ENCODE measurements around the gene COL11A2. TPM values are rescaled to one million over a fixed set of nuclear protein-coding genes. Genes with fewer than 3 reads are reported as not detected.
A peak's percentile ranks its signal among the peaks of the same experiment; 100 is the strongest.

The COL11A2 gene
- total and polyA plus RNA-seq, 2 of the 13 experiments (the other 11 are each of a cell fraction or from before 2014, with no cell fraction given): 0.55 TPM

GRCh38 chr6:33199687-33200218 lies 7.5 kb upstream of the COL11A2 start (continued):
- TF ChIP-seq ZBTB20 (CRISPR knock-in tag; IDR thresholded peaks at IDR 0.05; ENCODE audit: borderline replicate concordance, low read depth): no peak; the same call in 1 of the 2 replicates
- TF ChIP-seq, protein P1, sequence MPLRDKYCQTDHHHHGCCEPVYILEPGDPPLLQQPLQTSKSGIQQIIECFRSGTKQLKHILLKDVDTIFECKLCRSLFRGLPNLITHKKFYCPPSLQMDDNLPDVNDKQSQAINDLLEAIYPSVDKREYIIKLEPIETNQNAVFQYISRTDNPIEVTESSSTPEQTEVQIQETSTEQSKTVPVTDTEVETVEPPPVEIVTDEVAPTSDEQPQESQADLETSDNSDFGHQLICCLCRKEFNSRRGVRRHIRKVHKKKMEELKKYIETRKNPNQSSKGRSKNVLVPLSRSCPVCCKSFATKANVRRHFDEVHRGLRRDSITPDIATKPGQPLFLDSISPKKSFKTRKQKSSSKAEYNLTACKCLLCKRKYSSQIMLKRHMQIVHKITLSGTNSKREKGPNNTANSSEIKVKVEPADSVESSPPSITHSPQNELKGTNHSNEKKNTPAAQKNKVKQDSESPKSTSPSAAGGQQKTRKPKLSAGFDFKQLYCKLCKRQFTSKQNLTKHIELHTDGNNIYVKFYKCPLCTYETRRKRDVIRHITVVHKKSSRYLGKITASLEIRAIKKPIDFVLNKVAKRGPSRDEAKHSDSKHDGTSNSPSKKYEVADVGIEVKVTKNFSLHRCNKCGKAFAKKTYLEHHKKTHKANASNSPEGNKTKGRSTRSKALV (CRISPR knock-in tag; IDR thresholded peaks at IDR 0.05): no peak
- TF ChIP-seq ZFYVE20 (CRISPR knock-in tag; IDR thresholded peaks at IDR 0.05; ENCODE audit: borderline replicate concordance, low read depth): no peak
- peak; percentile 80; the same call in 1 of the 2 replicates for TF ChIP-seq MYC (CRISPR knock-in tag; IDR thresholded peaks at IDR 0.05; ENCODE audit: borderline replicate concordance)
- no peak for TF ChIP-seq GFI1 (CRISPR knock-in tag; IDR thresholded peaks at IDR 0.05; ENCODE audit: borderline replicate concordance)
- no peak for TF ChIP-seq MAF1 (CRISPR knock-in tag; IDR thresholded peaks at IDR 0.05; ENCODE audit: borderline replicate concordance)
- no peak for TF ChIP-seq ZFP36L2 (CRISPR knock-in tag; IDR thresholded peaks at IDR 0.05)
- TF ChIP-seq ZBTB33 (CRISPR knock-in tag; IDR thresholded peaks at IDR 0.05): no peak
- TF ChIP-seq ZBTB49 (CRISPR knock-in tag; IDR thresholded peaks at IDR 0.05; ENCODE audit: borderline replicate concordance): no peak
- TF ChIP-seq PHB2 (IDR thresholded peaks at IDR 0.05; ENCODE audit: partially characterized antibody): no peak
- TF ChIP-seq KAT7 (CRISPR knock-in tag; IDR thresholded peaks at IDR 0.05; ENCODE audit: borderline replicate concordance): no peak
- TF ChIP-seq POLR2AphosphoS5 (IDR thresholded peaks at IDR 0.05; ENCODE audit: low read depth, low read length): peak; percentile 47
- no peak; the same call in 1 of the 2 replicates for TF ChIP-seq ZNF687 (CRISPR knock-in tag; IDR thresholded peaks at IDR 0.05)
- TF ChIP-seq, protein P2, sequence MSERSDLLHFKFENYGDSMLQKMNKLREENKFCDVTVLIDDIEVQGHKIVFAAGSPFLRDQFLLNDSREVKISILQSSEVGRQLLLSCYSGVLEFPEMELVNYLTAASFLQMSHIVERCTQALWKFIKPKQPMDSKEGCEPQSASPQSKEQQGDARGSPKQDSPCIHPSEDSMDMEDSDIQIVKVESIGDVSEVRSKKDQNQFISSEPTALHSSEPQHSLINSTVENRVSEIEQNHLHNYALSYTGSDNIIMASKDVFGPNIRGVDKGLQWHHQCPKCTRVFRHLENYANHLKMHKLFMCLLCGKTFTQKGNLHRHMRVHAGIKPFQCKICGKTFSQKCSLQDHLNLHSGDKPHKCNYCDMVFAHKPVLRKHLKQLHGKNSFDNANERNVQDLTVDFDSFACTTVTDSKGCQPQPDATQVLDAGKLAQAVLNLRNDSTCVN (CRISPR knock-in tag; IDR thresholded peaks at IDR 0.05; ENCODE audit: borderline replicate concordance): no peak; the same call in 1 of the 2 replicates
- TF ChIP-seq RNF2 (conservative IDR thresholded peaks at IDR 0.05; ENCODE audit: low read depth): no peak
- no peak for TF ChIP-seq ZNF282 (IDR thresholded peaks at IDR 0.05; ENCODE audit: partially characterized antibody)
- peak; percentile 22 to 89; a peak in 2 of 4 replicates for TF ChIP-seq KLF16 (CRISPR knock-in tag; IDR thresholded peaks at IDR 0.05)
- peak; percentile 63; the same call in 1 of the 2 replicates for TF ChIP-seq SNAI1 (CRISPR knock-in tag; IDR thresholded peaks at IDR 0.05; ENCODE audit: borderline replicate concordance)
